IMR-90 (cell line): ENCODE data around the gene S100A16.

ENCODE experiments used
- BHLHE40 ChIP-seq: fragments of 150-350 bp; IDR thresholded peaks from 2 replicates; pipeline ENCODE4 v1.6.1; 2016; ENCODE audit warnings: mild to moderate bottlenecking, low read depth, low read length
- CEBPB ChIP-seq: IDR thresholded peaks from 2 replicates; pipeline ENCODE4 v1.6.1; 2012; ENCODE audit warnings: low read depth, low read length, improper control_type of control experiment
- CTCF ChIP-seq: conservative IDR thresholded peaks from 2 replicates; pipeline ENCODE4 v1.5.1; 2012; ENCODE audit warnings: mild to moderate bottlenecking, low read depth, low read length, improper control_type of control experiment
- ELK1 ChIP-seq: fragments of 150-350 bp; IDR thresholded peaks from 2 replicates; pipeline ENCODE4 v1.6.1; 2016; ENCODE audit warnings: low read depth, mild to moderate bottlenecking, low read length, moderate library complexity, borderline replicate concordance
- MAFK ChIP-seq: IDR thresholded peaks from 2 replicates; pipeline ENCODE4 v1.6.1; 2012; ENCODE audit warnings: low read depth, low read length, improper control_type of control experiment
- MAZ ChIP-seq: IDR thresholded peaks from 2 replicates; pipeline ENCODE4 v1.6.1; 2012; ENCODE audit warnings: low read depth, mild to moderate bottlenecking, low read length, improper control_type of control experiment, moderate library complexity, borderline replicate concordance
- MXI1 ChIP-seq: IDR thresholded peaks from 2 replicates; pipeline ENCODE4 v1.6.1; 2012; ENCODE audit warnings: low read depth, mild to moderate bottlenecking, low read length, moderate library complexity, borderline replicate concordance
- NFE2L2 ChIP-seq: fragments of 150-350 bp; IDR thresholded peaks from 2 replicates; pipeline ENCODE4 v1.6.1; 2016; ENCODE audit warnings: low read depth, mild to moderate bottlenecking, low read length
- POLR2A ChIP-seq: IDR thresholded peaks from 2 replicates; pipeline ENCODE4 v1.6.1; 2012; ENCODE audit warnings: mild to moderate bottlenecking, low read depth, low read length
- RAD21 ChIP-seq: IDR thresholded peaks from 2 replicates; pipeline ENCODE4 v1.6.1; 2012; ENCODE audit warnings: low read length, improper control_type of control experiment
- RCOR1 ChIP-seq: IDR thresholded peaks from 2 replicates; pipeline ENCODE4 v1.6.1; 2012; ENCODE audit warnings: mild to moderate bottlenecking, low read length, improper control_type of control experiment; ENCODE audit not compliant: insufficient replicate concordance
- RFX5 ChIP-seq: IDR thresholded peaks from 2 replicates; pipeline ENCODE4 v1.8.0; 2012; ENCODE audit warnings: low read depth, mild to moderate bottlenecking, low read length, moderate library complexity
- SMC3 ChIP-seq: fragments of 150-350 bp; IDR thresholded peaks from 2 replicates; pipeline ENCODE4 v1.6.1; 2016; ENCODE audit warnings: low read depth, mild to moderate bottlenecking, antibody characterized with exemption, low read length, moderate library complexity
- USF2 ChIP-seq: fragments of 150-350 bp; IDR thresholded peaks from 2 replicates; pipeline ENCODE4 v1.6.1; 2017; ENCODE audit warnings: mild to moderate bottlenecking, antibody characterized with exemption, low read length, low read depth

- TF ChIP-seq BHLHE40 (no peak), CTCF (no peak), RFX5 (no peak), RAD21 (no peak), POLR2A (no peak), MAZ (no peak), CEBPB (no peak), MAFK (no peak), ELK1 (no peak), MXI1 (no peak), RCOR1 (no peak), USF2 (no peak), NFE2L2 (no peak), SMC3 (no peak)
These were observed 2.0 kb upstream of the S100A16 start for GRCh38 chr1:153614906-153615305.
